H1 (cell line): Measurements from ENCODE around the gene NEGR1. TPM values are rescaled to one million over a fixed set of nuclear protein-coding genes. Genes with fewer than 3 reads are reported as not detected.

ENCODE experiments used
- CTCF ChIA-PET: fragments of 300-600 bp; sonication (Branson Sonifier 250); formaldehyde crosslinking; loops from one replicate; lab custom pipeline; 2021; ENCODE audit not compliant: partially characterized antibody; lab: Charles Lee
- POLR2A ChIA-PET: fragments of 300-600 bp; sonication (Branson Sonifier 250); formaldehyde crosslinking; loops from one replicate; lab custom pipeline; 2021; ENCODE audit warnings: inconsistent platforms; ENCODE audit not compliant: partially characterized antibody; lab: Charles Lee
- DNase-seq, 2 experiments: peaks; one replicate each; pipeline versions ENCODE4 v3.0.0 to v3.0.0-alpha.2; 2010 to 2022; ENCODE audit warnings: low spot score in 2 of 2, low read depth in 1 of 2, mixed read lengths in 1 of 2
- FAIRE-seq: peaks from 2 replicates; lab custom pipeline; 2011; peaks lifted over from hg19 to GRCh38; lab: Jason Lieb, UNC
- H2AFZ ChIP-seq: 2 replicates; pipeline ENCODE4 v1.8.1; 2012; ENCODE audit warnings: low read length, inconsistent platforms
- H2AK5ac ChIP-seq: 2 replicates; pipeline ENCODE4 v1.6.1; 2013; ENCODE audit warnings: low read depth, low read length
- H2BK120ac ChIP-seq: replicated peaks from 2 replicates; pipeline ENCODE3; 2013; ENCODE audit warnings: low read depth, low read length, inconsistent platforms
- H2BK12ac ChIP-seq: 2 replicates; pipeline ENCODE4 v1.6.1; 2013; ENCODE audit warnings: low read depth, low read length
- H2BK15ac ChIP-seq: 2 replicates; pipeline ENCODE4 v1.6.1; 2013; ENCODE audit warnings: low read length
- H2BK20ac ChIP-seq: 2 replicates; pipeline ENCODE4 v1.6.1; 2013; ENCODE audit warnings: low read length
- H2BK5ac ChIP-seq: 2 replicates; pipeline ENCODE4 v1.6.1; 2013; ENCODE audit warnings: low read depth, low read length
- H3K14ac ChIP-seq: 2 replicates; pipeline ENCODE4 v1.6.1; 2013; ENCODE audit warnings: inconsistent platforms; ENCODE audit not compliant: insufficient read length
- H3K18ac ChIP-seq: 2 replicates; pipeline ENCODE4 v1.6.1; 2013; ENCODE audit warnings: low read length; ENCODE audit errors: extremely low read depth
- H3K23ac ChIP-seq: 2 replicates; pipeline ENCODE4 v1.6.1; 2013; ENCODE audit warnings: inconsistent platforms; ENCODE audit not compliant: insufficient read length
- H3K23me2 ChIP-seq: 2 replicates; pipeline ENCODE4 v1.6.1; 2013; ENCODE audit warnings: low read depth, low read length
- H3K27ac ChIP-seq: 2 replicates; pipeline ENCODE4 v1.6.1; 2011; ENCODE audit warnings: low read depth, low read length, inconsistent platforms
- H3K27me3 ChIP-seq, 4 experiments: replicated peaks in 1 of 4; 1 replicate in 1 of 4; 2 replicates in 3 of 4; pipeline versions ENCODE4 v1.6.1 to v1.8.1; 2011 to 2013; ENCODE audit warnings: low read length in 3 of 4, mild to moderate bottlenecking in 3 of 4, inconsistent platforms in 2 of 4, mixed read lengths in 2 of 4, moderate library complexity in 1 of 4; ENCODE audit not compliant: control insufficient read depth in 3 of 4, insufficient read depth in 3 of 4; ENCODE audit errors: extremely low read depth in 1 of 4
- H3K36me3 ChIP-seq, 4 experiments: 2 replicates each; pipeline versions ENCODE4 v1.6.1 to v1.8.1; 2011 to 2013; ENCODE audit warnings: mild to moderate bottlenecking in 4 of 4, low read length in 3 of 4, moderate library complexity in 2 of 4, control low read depth in 1 of 4, inconsistent platforms in 1 of 4; ENCODE audit not compliant: insufficient read depth in 4 of 4, control insufficient read depth in 2 of 4
- H3K4ac ChIP-seq: replicated peaks from 2 replicates; pipeline ENCODE3; 2013; ENCODE audit warnings: low read length, low read depth, mixed read lengths, inconsistent platforms; ENCODE audit not compliant: insufficient read length
- H3K4me1 ChIP-seq, 4 experiments: replicated peaks in 1 of 4; 1 replicate in 1 of 4; 2 replicates in 3 of 4; pipeline versions ENCODE4 v1.6.1 to v1.8.1; 2011 to 2013; ENCODE audit warnings: low read length in 3 of 4, inconsistent platforms in 2 of 4, mixed read lengths in 1 of 4; ENCODE audit not compliant: insufficient read depth in 4 of 4, control insufficient read depth in 3 of 4
- H3K4me2 ChIP-seq, 2 experiments: 2 replicates each; pipeline versions ENCODE4 v1.6.1 to v1.8.1; 2011 to 2013; ENCODE audit warnings: low read depth in 2 of 2, low read length in 2 of 2, control low read depth in 1 of 2, inconsistent platforms in 1 of 2, mild to moderate bottlenecking in 1 of 2; ENCODE audit not compliant: insufficient read depth in 1 of 2
- H3K4me3 ChIP-seq, 4 experiments: fragments of 200-600, 300-600 bp in 1 of 4; sonication (generic), shearing (Covaris generic), sonication (Bioruptor Twin) in 1 of 4; 2 replicates each; pipeline versions ENCODE4 v1.5.1 to v1.8.1; 2011 to 2016; ENCODE audit warnings: low read length in 4 of 4, low read depth in 3 of 4, control low read depth in 2 of 4, inconsistent platforms in 2 of 4, mild to moderate bottlenecking in 2 of 4, mixed read lengths in 1 of 4, moderate library complexity in 1 of 4; ENCODE audit not compliant: insufficient read depth in 2 of 4; ENCODE audit errors: extremely low read depth in 1 of 4
- H3K56ac ChIP-seq: replicated peaks from 2 replicates; pipeline ENCODE3; 2013; ENCODE audit warnings: low read depth, mild to moderate bottlenecking, mixed read lengths, low read length, inconsistent platforms; ENCODE audit not compliant: insufficient read length
- H3K79me1 ChIP-seq: 2 replicates; pipeline ENCODE4 v1.6.1; 2013; ENCODE audit warnings: low read depth, low read length, control low read depth
- H3K79me2 ChIP-seq, 2 experiments: 2 replicates each; pipeline versions ENCODE4 v1.6.1 to v1.8.1; 2012 to 2013; ENCODE audit warnings: low read length in 2 of 2, mild to moderate bottlenecking in 2 of 2, inconsistent platforms in 1 of 2; ENCODE audit not compliant: insufficient read depth in 2 of 2, control insufficient read depth in 1 of 2
- H3K9ac ChIP-seq, 4 experiments: replicated peaks in 1 of 4; 1 replicate in 1 of 4; 2 replicates in 3 of 4; pipeline versions ENCODE4 v1.6.1 to v1.8.1; 2011 to 2013; ENCODE audit warnings: low read depth in 3 of 4, low read length in 3 of 4, control low read depth in 2 of 4, mild to moderate bottlenecking in 2 of 4, moderate library complexity in 2 of 4, inconsistent platforms in 1 of 4; ENCODE audit errors: extremely low read depth in 1 of 4
- H3K9me3 ChIP-seq, 2 experiments: 2 replicates each; pipeline versions ENCODE4 v1.6.1 to v1.8.1; 2012 to 2013; ENCODE audit warnings: mild to moderate bottlenecking in 2 of 2, moderate library complexity in 2 of 2, control low read depth in 1 of 2, inconsistent platforms in 1 of 2, low read depth in 1 of 2, low read length in 1 of 2, mixed read lengths in 1 of 2; ENCODE audit not compliant: insufficient read depth in 2 of 2
- H4K20me1 ChIP-seq, 2 experiments: replicated peaks in 1 of 2; 2 replicates each; pipeline versions ENCODE3 to v1.8.1; 2011 to 2013; ENCODE audit warnings: inconsistent platforms in 2 of 2, low read length in 2 of 2, mild to moderate bottlenecking in 1 of 2; ENCODE audit not compliant: insufficient read depth in 2 of 2, control insufficient read depth in 1 of 2
- H4K5ac ChIP-seq: 2 replicates; pipeline ENCODE4 v1.6.1; 2013; ENCODE audit warnings: low read length, low read depth, mixed read lengths, inconsistent platforms; ENCODE audit not compliant: insufficient read length
- H4K8ac ChIP-seq: 2 replicates; pipeline ENCODE4 v1.8.0; 2013; ENCODE audit warnings: mild to moderate bottlenecking, moderate library complexity, low read length, inconsistent platforms; ENCODE audit not compliant: insufficient read depth; ENCODE audit errors: extremely low read depth
- H4K91ac ChIP-seq: replicated peaks from 2 replicates; pipeline ENCODE3; 2013; ENCODE audit warnings: low read length, mixed read lengths, inconsistent platforms; ENCODE audit not compliant: insufficient read length
- CBX8 ChIP-seq: fragments of 300-800, 300-1000 bp; sonication (generic); IDR thresholded peaks from 2 replicates; pipeline ENCODE4 v1.7.1; 2016; ENCODE audit warnings: low read depth, low read length, borderline replicate concordance
- RFX5 ChIP-seq: IDR thresholded peaks from 2 replicates; pipeline ENCODE4 v1.6.1; 2011; ENCODE audit warnings: low read depth, low read length, improper control_type of control experiment, borderline replicate concordance
- SP4 ChIP-seq: IDR thresholded peaks from 2 replicates; pipeline ENCODE4 v1.6.1; 2012; ENCODE audit warnings: low read length, inconsistent platforms
- WGBS, 2 experiments: shearing (Covaris generic) in 1 of 2; methylation state at CpG; one replicate each; pipeline versions ENCODE4 v1.1.6 to v1.1.7; 2013 to 2015; ENCODE audit warnings: low lambda C conversion rate in 2 of 2, mixed read lengths in 2 of 2, inconsistent platforms in 1 of 2, low coverage in 1 of 2, missing lambda C conversion rate in 1 of 2; ENCODE audit not compliant: insufficient replicate concordance in 2 of 2, insufficient coverage in 1 of 2, insufficient read length in 1 of 2; ENCODE audit errors: extremely low coverage in 1 of 2, missing lambda C conversion rate in 1 of 2; 5-methylcytosine and 5-hydroxymethylcytosine counted together
- polyA plus RNA-seq, 7 experiments: library from polyadenylated mRNA; depleted of rRNA in 3 of 7; stranded (reverse) in 5 of 7; unstranded in 2 of 7; fragments of >200 nt in 5 of 7; fragments of 200-250 nt in 2 of 7; gene quantifications; 1 replicate in 5 of 7; 2 replicates in 1 of 7; 4 replicates in 1 of 7; pipeline versions ENCODE4 v1.2.1 to v1.2.3, GENCODE V29; 2011 to 2013; ENCODE audit warnings: missing spikeins in 2 of 7, mixed read lengths in 2 of 7
- total RNA-seq: library from RNA; stranded (reverse); fragmentation: NEBNext Ultra II Directional; extraction: Animal tissue kit (Norgen Biotek cat#: 25700); gene quantifications from 2 replicates; pipeline ENCODE4 v1.2.1, GENCODE V29; 2021

NEGR1 gene
- total and polyA plus RNA-seq, 2 of the 8 experiments (the other 6 are each of a cell fraction or from before 2014, with no cell fraction given): 0.71 to 1.3 TPM

GRCh38 chr1:71778940-71779339 lies 503.4 kb downstream of the NEGR1 start:
- H2BK15ac ChIP-seq: no peak overlapping the region
- ChIA-PET POLR2A (no interaction called here), CTCF (no interaction called here)
- H2BK12ac ChIP-seq: no peak overlapping the region
- FAIRE-seq: no peak
- no peak overlapping the region for H2BK5ac ChIP-seq
- H3K23ac ChIP-seq: no peak overlapping the region
- no peak overlapping the region for H2BK20ac ChIP-seq
- H3K9me3 ChIP-seq: no peaks in the 10 kb centered on the region
- H3K27me3 ChIP-seq: no peaks in the 10 kb centered on the region
- H3K4me2 ChIP-seq: no peak overlapping the region
- whole genome bisulfite sequencing, 2 experiments: 52% methylated on average over 1 of the region's 1 CpG; no CpG with 5 or more reads in 1 of the 2 experiments
- H2AFZ ChIP-seq: no peak overlapping the region
- no peak overlapping the region for H4K5ac ChIP-seq
- H3K18ac ChIP-seq: no peak overlapping the region
- no peak overlapping the region for H3K4ac ChIP-seq
- no peaks in the 10 kb centered on the region for H3K79me2 ChIP-seq
- H3K23me2 ChIP-seq: no peaks in the 10 kb centered on the region
- H4K91ac ChIP-seq: no peak overlapping the region
- H4K20me1 ChIP-seq: no peaks in the 10 kb centered on the region
- H3K27ac ChIP-seq: no peak overlapping the region
- no peak overlapping the region for H3K9ac ChIP-seq
- H2BK120ac ChIP-seq: no peak overlapping the region
- H2AK5ac ChIP-seq: no peak overlapping the region
- DNase-seq: no peak
- no peak overlapping the region for H3K4me3 ChIP-seq
- H3K14ac ChIP-seq: no peak overlapping the region
- H3K36me3 ChIP-seq: no peaks in the 10 kb centered on the region
- H3K4me1 ChIP-seq: peaks cover 0 to 3% (median 0%) of the 10 kb centered on the region in 4 experiments; a peak in 3 of 7 replicates
- H3K79me1 ChIP-seq: no peaks in the 10 kb centered on the region
- no peak overlapping the region for H3K56ac ChIP-seq
- TF ChIP-seq RFX5: no peak
- TF ChIP-seq CBX8: no peak
- TF ChIP-seq SP4: no peak
- TF ChIP-seq, all 59 proteins: peak for 0
- H4K8ac ChIP-seq: no peak overlapping the region
